ENCODE results near the gene H1-8. TPM values are rescaled to one million over a fixed set of nuclear protein-coding genes. Genes with fewer than 3 reads are reported as not detected.

The H1-8 gene
- total RNA-seq, 1 donor from 2014 or later, result not detected

- no peak for DNase-seq (ENCODE audit: extremely low read depth, low read depth, low spot score)
These were observed 25.0 kb downstream of the H1-8 start for GRCh38 chr3:129567939-129568338.

- no peak for DNase-seq (ENCODE audit: extremely low read depth, low read depth, low spot score)
These were observed 26.9 kb downstream of the H1-8 start for GRCh38 chr3:129569856-129570255.

- DNase-seq (ENCODE audit: extremely low read depth, low read depth, low spot score), result no peak
These were observed 28.9 kb downstream of the H1-8 start for GRCh38 chr3:129571605-129572547.

GRCh38 chr3:129572603-129573002 lies 29.6 kb downstream of the H1-8 start:
- no peak for DNase-seq (ENCODE audit: extremely low read depth, low read depth, low spot score)

- DNase-seq (ENCODE audit: extremely low read depth, low read depth, low spot score), result no peak
These were observed 30.5 kb downstream of the H1-8 start for GRCh38 chr3:129573493-129573892.

- no peak for DNase-seq (ENCODE audit: extremely low read depth, low read depth, low spot score)
These were observed 31.2 kb downstream of the H1-8 start for GRCh38 chr3:129574206-129574605.

- no peak for DNase-seq (ENCODE audit: extremely low read depth, low read depth, low spot score)
These were observed 32.4 kb downstream of the H1-8 start for GRCh38 chr3:129575233-129575996.

GRCh38 chr3:129575997-129576384 lies 33.0 kb downstream of the H1-8 start:
- no peak for DNase-seq (ENCODE audit: extremely low read depth, low read depth, low spot score)

GRCh38 chr3:129576514-129577352 lies 33.8 kb downstream of the H1-8 start:
- DNase-seq (ENCODE audit: extremely low read depth, low read depth, low spot score), result no peak

- DNase-seq (ENCODE audit: extremely low read depth, low read depth, low spot score), result no peak
These were observed 34.4 kb downstream of the H1-8 start for GRCh38 chr3:129577366-129577765.

- no peak for DNase-seq (ENCODE audit: extremely low read depth, low read depth, low spot score)
These were observed 35.2 kb downstream of the H1-8 start for GRCh38 chr3:129577925-129578786.

GRCh38 chr3:129579991-129580390 lies 37.0 kb downstream of the H1-8 start:
- DNase-seq (ENCODE audit: extremely low read depth, low read depth, low spot score), result no peak

GRCh38 chr3:129581623-129582022 lies 38.6 kb downstream of the H1-8 start:
- DNase-seq (ENCODE audit: extremely low read depth, low read depth, low spot score), result no peak

GRCh38 chr3:129582799-129583198 lies 39.8 kb downstream of the H1-8 start:
- no peak for DNase-seq (ENCODE audit: extremely low read depth, low read depth, low spot score)

GRCh38 chr3:129583289-129583688 lies 40.3 kb downstream of the H1-8 start:
- no peak for DNase-seq (ENCODE audit: extremely low read depth, low read depth, low spot score)

GRCh38 chr3:129584631-129585030 lies 41.7 kb downstream of the H1-8 start:
- no peak for DNase-seq (ENCODE audit: extremely low read depth, low read depth, low spot score)

- DNase-seq (ENCODE audit: extremely low read depth, low read depth, low spot score), result no peak
These were observed 43.1 kb downstream of the H1-8 start for GRCh38 chr3:129585949-129586657.

GRCh38 chr3:129586746-129587430 lies 43.9 kb downstream of the H1-8 start:
- DNase-seq (ENCODE audit: extremely low read depth, low read depth, low spot score), result no peak
